Measurements from ENCODE around the gene ECHS1.

- TF ChIP-seq POLR2A (IDR thresholded peaks at IDR 0.05) (no peak), CTCF (IDR thresholded peaks at IDR 0.05 in 8 of 11, conservative IDR thresholded peaks at IDR 0.05 in 3 of 11) (no peak)
Measured at GRCh38 chr10:133400624-133401424, 27.7 kb upstream of the ECHS1 start.

Data from spleen (tissue), 7 donors.